Astrocyte (in vitro differentiated cells and primary cell): ENCODE measurements around the gene CTLA4.

Experiments
- CTCF ChIP-seq: IDR thresholded peaks from 2 replicates; pipeline ENCODE4 v1.5.1; 2011; ENCODE audit warnings: low read depth, mild to moderate bottlenecking, inconsistent platforms, low read length, moderate library complexity; ENCODE audit not compliant: insufficient read depth
- EZH2 ChIP-seq: IDR thresholded peaks from 2 replicates; pipeline ENCODE4 v1.6.1; 2012; ENCODE audit warnings: mild to moderate bottlenecking, low read length, inconsistent platforms; ENCODE audit not compliant: insufficient read depth

- TF ChIP-seq CTCF: no peak
- no peak for TF ChIP-seq EZH2
Measured at GRCh38 chr2:203852760-203853159, 14.8 kb upstream of the CTLA4 start.
